Neuron (in vitro differentiated cells): ENCODE measurements around the gene BCAR3.

Experiments used
- H2AFZ ChIP-seq: one replicate; pipeline ENCODE4 v1.6.1; 2013; ENCODE audit warnings: low read depth, mild to moderate bottlenecking, inconsistent platforms, low read length, moderate library complexity
- H3K27me3 ChIP-seq: one replicate; pipeline ENCODE4 v1.6.1; 2013; ENCODE audit warnings: low read length; ENCODE audit not compliant: insufficient read depth
- H3K36me3 ChIP-seq: one replicate; pipeline ENCODE4 v1.6.1; 2013; ENCODE audit warnings: low read length; ENCODE audit not compliant: insufficient read depth
- H3K4me1 ChIP-seq: one replicate; pipeline ENCODE4 v1.6.1; 2013; ENCODE audit warnings: low read length; ENCODE audit not compliant: insufficient read depth
- H3K4me3 ChIP-seq: 2 replicates; pipeline ENCODE4 v1.5.1; 2013; ENCODE audit warnings: mild to moderate bottlenecking, low read length, moderate library complexity
- H3K9me3 ChIP-seq: one replicate; pipeline ENCODE4 v1.6.1; 2013; ENCODE audit warnings: low read length

The BCAR3 gene

GRCh38 chr1:93516164-93516563, 165.5 kb downstream of the BCAR3 start:
- H3K27me3 ChIP-seq, result no peaks in the 10 kb centered on the region
- H3K4me1 ChIP-seq, result no peaks in the 10 kb centered on the region
- H3K9me3 ChIP-seq, result peaks cover 2% of the 10 kb centered on the region
- no peak overlapping the region for H3K4me3 ChIP-seq
- peaks cover 6% of the 10 kb centered on the region for H3K36me3 ChIP-seq
- H2AFZ ChIP-seq, result no peak overlapping the region
